ENCODE results near the gene MTIF3.

DNA sequence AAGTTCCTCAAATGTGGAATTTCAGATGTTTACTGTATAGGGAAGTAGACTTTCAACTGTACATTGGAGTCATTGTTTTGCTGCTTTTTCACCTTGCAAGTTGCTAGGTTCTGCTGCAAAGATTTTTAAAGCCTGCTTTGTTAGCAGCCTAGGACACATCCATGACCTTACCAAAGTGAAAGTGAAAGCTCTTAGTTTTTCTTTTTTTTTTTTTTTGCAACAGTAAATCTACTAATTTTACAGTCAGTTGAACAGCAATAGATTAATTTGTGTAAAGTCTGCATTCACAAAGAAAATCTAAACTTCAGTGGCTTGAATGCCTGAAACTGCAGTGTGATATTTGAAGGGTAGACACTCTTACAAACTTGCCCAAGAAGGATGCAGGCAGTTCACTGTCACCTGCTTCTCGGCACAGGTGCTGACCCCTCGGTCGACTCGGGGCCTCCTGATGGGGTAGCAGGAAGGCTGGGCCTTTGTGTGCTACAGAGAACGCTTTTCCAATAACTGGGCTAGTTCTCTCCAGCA, 5.0 kb upstream of the MTIF3 start:
- no peak for TF ChIP-seq EZH2 (IDR thresholded peaks at IDR 0.05; ENCODE audit: borderline replicate concordance, insufficient read depth, low read depth, low read length, poor library complexity, severe bottlenecking)
- TF ChIP-seq, protein P1, sequence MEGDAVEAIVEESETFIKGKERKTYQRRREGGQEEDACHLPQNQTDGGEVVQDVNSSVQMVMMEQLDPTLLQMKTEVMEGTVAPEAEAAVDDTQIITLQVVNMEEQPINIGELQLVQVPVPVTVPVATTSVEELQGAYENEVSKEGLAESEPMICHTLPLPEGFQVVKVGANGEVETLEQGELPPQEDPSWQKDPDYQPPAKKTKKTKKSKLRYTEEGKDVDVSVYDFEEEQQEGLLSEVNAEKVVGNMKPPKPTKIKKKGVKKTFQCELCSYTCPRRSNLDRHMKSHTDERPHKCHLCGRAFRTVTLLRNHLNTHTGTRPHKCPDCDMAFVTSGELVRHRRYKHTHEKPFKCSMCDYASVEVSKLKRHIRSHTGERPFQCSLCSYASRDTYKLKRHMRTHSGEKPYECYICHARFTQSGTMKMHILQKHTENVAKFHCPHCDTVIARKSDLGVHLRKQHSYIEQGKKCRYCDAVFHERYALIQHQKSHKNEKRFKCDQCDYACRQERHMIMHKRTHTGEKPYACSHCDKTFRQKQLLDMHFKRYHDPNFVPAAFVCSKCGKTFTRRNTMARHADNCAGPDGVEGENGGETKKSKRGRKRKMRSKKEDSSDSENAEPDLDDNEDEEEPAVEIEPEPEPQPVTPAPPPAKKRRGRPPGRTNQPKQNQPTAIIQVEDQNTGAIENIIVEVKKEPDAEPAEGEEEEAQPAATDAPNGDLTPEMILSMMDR (IDR thresholded peaks at IDR 0.05), result no peak
